ENCODE data around the gene CACNA1G.

CACNA1G gene

DNA sequence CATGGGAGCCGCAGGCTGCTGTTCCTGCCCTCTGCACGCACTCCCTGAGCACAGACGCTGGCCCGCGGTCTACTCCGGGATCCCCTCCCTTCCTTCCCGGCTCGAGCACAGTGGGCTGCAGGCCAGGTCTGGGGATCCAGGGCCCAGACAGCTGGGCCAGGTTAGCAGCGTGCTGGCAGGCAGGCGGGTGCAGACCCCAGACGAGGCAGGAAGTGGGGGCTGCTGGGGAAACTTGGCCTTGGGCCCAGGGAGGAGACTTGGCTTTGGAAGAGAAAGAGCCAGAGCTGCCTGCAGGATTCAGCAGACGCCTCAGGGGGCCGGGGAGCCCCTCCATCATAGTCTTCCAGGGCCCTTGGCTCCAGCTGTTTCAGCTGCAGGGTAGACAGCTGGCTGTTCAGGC, 44.0 kb downstream of the CACNA1G start:
- no peaks in the 10 kb centered on the region for H3K9me3 ChIP-seq (replicated peaks in 1 of 2; ENCODE audit: control insufficient read depth in 2 of 2, insufficient read depth in 1 of 2, low read depth in 1 of 2, low read length in 2 of 2)
- DNase-seq (ENCODE audit: low spot score): no peak
- H3K36me3 ChIP-seq (replicated peaks in 1 of 2; ENCODE audit: control insufficient read depth in 2 of 2, insufficient read depth in 2 of 2, low read length in 2 of 2): no peaks in the 10 kb centered on the region

DNA sequence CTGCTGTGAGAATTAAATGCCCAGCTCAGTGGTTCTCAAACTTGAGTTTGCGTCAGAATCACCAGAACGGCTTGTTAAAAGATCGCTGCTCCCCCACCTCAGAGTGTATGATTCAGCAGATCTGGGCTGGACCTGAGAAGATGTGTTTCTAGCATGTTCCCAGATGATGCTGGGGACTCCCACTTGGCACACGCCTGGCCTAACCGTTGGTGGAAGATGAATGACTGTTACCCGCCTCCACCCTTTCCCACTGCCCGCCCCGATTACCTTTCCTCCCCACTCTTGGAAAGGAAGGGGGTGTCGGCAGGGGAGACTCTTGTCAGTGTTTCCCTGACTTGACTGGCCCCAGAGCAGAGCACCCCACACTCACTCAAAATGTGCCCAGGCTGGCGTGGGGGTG, 44.9 kb downstream of the CACNA1G start:
- Histone ChIP-seq H3K14ac (ENCODE audit: low read length) (no peak overlapping the region), H3K4ac (ENCODE audit: low read length) (no peak overlapping the region), H3K9me3 (replicated peaks in 1 of 2; ENCODE audit: control insufficient read depth in 2 of 2, insufficient read depth in 1 of 2, low read depth in 1 of 2, low read length in 2 of 2) (no peaks in the 10 kb centered on the region), H3K4me3 (ENCODE audit: low read length in 2 of 2) (no peak overlapping the region), H3K27me3 (ENCODE audit: control insufficient read depth in 3 of 3, insufficient read depth in 3 of 3, low read depth in 1 of 3, low read length in 3 of 3) (no peaks in the 10 kb centered on the region), H2AK5ac (ENCODE audit: low read depth, low read length) (no peak overlapping the region), H3K4me2 (ENCODE audit: insufficient read depth, low read length, poor library complexity, severe bottlenecking) (no peak overlapping the region), H3K23ac (ENCODE audit: low read depth, low read length, poor library complexity) (no peak overlapping the region), H3K18ac (ENCODE audit: low read length) (no peak overlapping the region), H2BK5ac (ENCODE audit: low read length) (no peak overlapping the region), H2AFZ (ENCODE audit: low read length) (no peak overlapping the region), H3K79me1 (ENCODE audit: low read depth, low read length) (peaks cover 3% of the 10 kb centered on the region), H2BK120ac (ENCODE audit: low read depth, low read length) (no peak overlapping the region), H3K9ac (ENCODE audit: low read depth, low read length, poor library complexity) (no peak overlapping the region), H3K4me1 (ENCODE audit: control insufficient read depth in 2 of 2, insufficient read depth in 1 of 2, low read depth in 1 of 2, low read length in 2 of 2) (peaks cover 14 to 25% of the 10 kb centered on the region in 2 donors), H2BK15ac (ENCODE audit: low read length) (no peak overlapping the region), H3K36me3 (replicated peaks in 1 of 2; ENCODE audit: control insufficient read depth in 2 of 2, insufficient read depth in 2 of 2, low read length in 2 of 2) (no peaks in the 10 kb centered on the region), H2BK12ac (ENCODE audit: low read length) (no peak overlapping the region), H3K27ac (replicated peaks; ENCODE audit: low read length) (no peak overlapping the region), H4K91ac (ENCODE audit: low read depth, low read length, poor library complexity) (no peak overlapping the region), H4K8ac (ENCODE audit: low read depth, low read length) (no peak overlapping the region)
- WGBS, 2 donors (ENCODE audit: extremely low coverage in 2 of 2, insufficient read length in 2 of 2, insufficient replicate concordance in 1 of 2): no CpG with 5 or more reads among the region's 10 CpGs
- no peak for DNase-seq (ENCODE audit: low spot score)

More for the DNA sequence above, 44.0 kb downstream of the CACNA1G start:
- H4K91ac ChIP-seq (ENCODE audit: low read depth, low read length, poor library complexity): no peak overlapping the region
- no peak overlapping the region for H3K14ac ChIP-seq (ENCODE audit: low read length)
- H2BK5ac ChIP-seq (ENCODE audit: low read length): no peak overlapping the region
- peak overlapping the region; percentile 44 for H2BK120ac ChIP-seq (ENCODE audit: low read depth, low read length)
- H3K79me1 ChIP-seq (ENCODE audit: low read depth, low read length): peaks cover 3% of the 10 kb centered on the region
- H3K4me2 ChIP-seq (ENCODE audit: insufficient read depth, low read length, poor library complexity, severe bottlenecking): no peak overlapping the region
- peak overlapping the region; percentile 69 for H2AK5ac ChIP-seq (ENCODE audit: low read depth, low read length)
- H2AFZ ChIP-seq (ENCODE audit: low read length): peak overlapping the region; percentile 51
- H3K4ac ChIP-seq (ENCODE audit: low read length): no peak overlapping the region
- H3K4me1 ChIP-seq (ENCODE audit: control insufficient read depth in 2 of 2, insufficient read depth in 1 of 2, low read depth in 1 of 2, low read length in 2 of 2): peaks cover 16 to 21% of the 10 kb centered on the region in 2 donors
- no peak overlapping the region for H3K27ac ChIP-seq (replicated peaks; ENCODE audit: low read length)
- no peaks in the 10 kb centered on the region for H3K27me3 ChIP-seq (ENCODE audit: control insufficient read depth in 3 of 3, insufficient read depth in 3 of 3, low read depth in 1 of 3, low read length in 3 of 3)
- H3K18ac ChIP-seq (ENCODE audit: low read length): peak overlapping the region; percentile 72
- H2BK15ac ChIP-seq (ENCODE audit: low read length): no peak overlapping the region
- no CpG with 5 or more reads among the region's 13 CpGs for WGBS, 2 donors (ENCODE audit: extremely low coverage in 2 of 2, insufficient read length in 2 of 2, insufficient replicate concordance in 1 of 2)
- H3K4me3 ChIP-seq (ENCODE audit: low read length in 2 of 2): no peak overlapping the region
- H3K23ac ChIP-seq (ENCODE audit: low read depth, low read length, poor library complexity): peak overlapping the region; percentile 46
- peak overlapping the region; percentile 50 for H3K9ac ChIP-seq (ENCODE audit: low read depth, low read length, poor library complexity)
- peak overlapping the region; percentile 3 for H2BK12ac ChIP-seq (ENCODE audit: low read length)
- H4K8ac ChIP-seq (ENCODE audit: low read depth, low read length): no peak overlapping the region

DNA sequence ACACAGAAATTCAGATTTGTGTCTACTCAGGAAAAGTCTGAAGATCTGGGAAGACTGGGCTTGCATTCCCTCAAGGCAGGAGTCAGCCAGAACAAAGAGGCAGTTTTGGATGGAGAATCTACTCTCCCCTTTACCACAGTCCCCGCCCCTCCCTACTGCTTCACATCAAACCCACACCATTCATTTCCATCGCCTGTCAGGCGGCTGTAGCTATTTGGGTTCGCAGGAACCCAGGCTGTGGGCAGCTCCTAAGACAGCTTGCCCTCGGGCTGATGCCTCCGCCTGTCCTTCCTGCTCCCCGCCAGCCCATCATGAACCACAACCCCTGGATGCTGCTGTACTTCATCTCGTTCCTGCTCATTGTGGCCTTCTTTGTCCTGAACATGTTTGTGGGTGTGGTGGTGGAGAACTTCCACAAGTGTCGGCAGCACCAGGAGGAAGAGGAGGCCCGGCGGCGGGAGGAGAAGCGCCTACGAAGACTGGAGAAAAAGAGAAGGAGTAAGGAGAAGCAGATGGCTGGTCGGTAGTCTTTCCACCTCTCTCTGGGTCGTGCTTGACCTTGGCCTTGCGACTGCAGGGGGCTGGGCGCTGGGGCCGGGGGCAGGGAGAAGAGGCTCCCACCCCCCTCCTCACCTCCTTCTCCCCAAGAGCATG, 47.1 kb downstream of the CACNA1G start:
- H3K79me1 ChIP-seq (ENCODE audit: low read depth, low read length): no peaks in the 10 kb centered on the region
- H3K27me3 ChIP-seq (ENCODE audit: control insufficient read depth in 3 of 3, insufficient read depth in 3 of 3, low read depth in 1 of 3, low read length in 3 of 3): no peaks in the 10 kb centered on the region
- no CpG with 5 or more reads among the region's 19 CpGs for WGBS, 2 donors (ENCODE audit: extremely low coverage in 2 of 2, insufficient read length in 2 of 2, insufficient replicate concordance in 1 of 2)
- no peak overlapping the region for H3K4me2 ChIP-seq (ENCODE audit: insufficient read depth, low read length, poor library complexity, severe bottlenecking)
- no peak overlapping the region for H3K9ac ChIP-seq (ENCODE audit: low read depth, low read length, poor library complexity)
- no peak overlapping the region for H3K4me3 ChIP-seq (ENCODE audit: low read length in 2 of 2)
- H4K8ac ChIP-seq (ENCODE audit: low read depth, low read length): no peak overlapping the region
- H3K23ac ChIP-seq (ENCODE audit: low read depth, low read length, poor library complexity): no peak overlapping the region
- no peak overlapping the region for H2BK5ac ChIP-seq (ENCODE audit: low read length)
- no peak overlapping the region for H2AFZ ChIP-seq (ENCODE audit: low read length)
- peak overlapping the region; percentile 77 for H2BK12ac ChIP-seq (ENCODE audit: low read length)
- peaks cover 9 to 19% of the 10 kb centered on the region in 2 donors for H3K4me1 ChIP-seq (ENCODE audit: control insufficient read depth in 2 of 2, insufficient read depth in 1 of 2, low read depth in 1 of 2, low read length in 2 of 2)
- H2BK120ac ChIP-seq (ENCODE audit: low read depth, low read length): no peak overlapping the region
- H3K4ac ChIP-seq (ENCODE audit: low read length): no peak overlapping the region
- no peak overlapping the region for H4K91ac ChIP-seq (ENCODE audit: low read depth, low read length, poor library complexity)
- no peak overlapping the region for H3K27ac ChIP-seq (replicated peaks; ENCODE audit: low read length)
- H2BK15ac ChIP-seq (ENCODE audit: low read length): no peak overlapping the region
- H3K9me3 ChIP-seq (replicated peaks in 1 of 2; ENCODE audit: control insufficient read depth in 2 of 2, insufficient read depth in 1 of 2, low read depth in 1 of 2, low read length in 2 of 2): no peaks in the 10 kb centered on the region
- H2AK5ac ChIP-seq (ENCODE audit: low read depth, low read length): no peak overlapping the region
- no peak overlapping the region for H3K14ac ChIP-seq (ENCODE audit: low read length)
- no peaks in the 10 kb centered on the region for H3K36me3 ChIP-seq (replicated peaks in 1 of 2; ENCODE audit: control insufficient read depth in 2 of 2, insufficient read depth in 2 of 2, low read length in 2 of 2)
- H3K18ac ChIP-seq (ENCODE audit: low read length): peak overlapping the region; percentile 29
- no peak for DNase-seq (ENCODE audit: low spot score)

DNA sequence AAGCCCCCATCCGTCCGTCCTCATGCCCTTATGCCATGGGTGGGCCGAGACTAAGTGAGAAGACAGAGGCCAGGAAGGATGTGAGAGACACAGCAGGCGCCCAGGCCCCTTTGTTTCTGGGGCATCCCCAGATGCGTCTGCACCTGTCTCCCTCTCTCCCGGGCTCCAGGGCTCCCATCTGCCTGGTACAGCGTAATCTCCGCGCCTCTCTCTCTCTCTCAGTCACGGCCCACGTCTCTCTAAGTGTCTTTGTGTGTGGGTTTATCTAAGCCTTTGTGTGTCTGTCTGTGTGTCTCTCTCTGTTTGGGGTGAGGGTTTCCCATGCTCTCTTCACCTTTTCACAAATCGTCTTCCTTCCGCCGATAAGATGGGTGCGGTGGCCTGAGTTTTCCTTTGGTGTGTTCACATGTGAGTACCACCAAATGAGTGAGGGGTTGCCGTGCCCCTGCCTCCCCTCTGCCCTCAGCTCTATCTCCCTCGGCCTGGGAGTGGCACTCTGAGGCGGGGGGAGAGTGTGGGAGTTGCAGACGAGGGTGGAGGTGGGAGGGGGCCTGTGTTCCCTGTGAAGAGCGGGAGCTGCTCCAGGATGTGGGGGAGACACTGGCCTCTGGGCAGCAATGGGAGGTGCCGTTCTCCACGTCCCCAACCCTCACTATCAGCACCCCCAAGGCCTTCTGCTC, 48.3 kb downstream of the CACNA1G start:
- H3K18ac ChIP-seq (ENCODE audit: low read length): peak overlapping the region; percentile 89
- H3K36me3 ChIP-seq (replicated peaks in 1 of 2; ENCODE audit: control insufficient read depth in 2 of 2, insufficient read depth in 2 of 2, low read length in 2 of 2): no peaks in the 10 kb centered on the region
- no peaks in the 10 kb centered on the region for H3K27me3 ChIP-seq (ENCODE audit: control insufficient read depth in 3 of 3, insufficient read depth in 3 of 3, low read depth in 1 of 3, low read length in 3 of 3)
- no peak overlapping the region for H3K4me3 ChIP-seq (ENCODE audit: low read length in 2 of 2)
- H2BK15ac ChIP-seq (ENCODE audit: low read length): peak overlapping the region; percentile 61
- no peak overlapping the region for H3K4me2 ChIP-seq (ENCODE audit: insufficient read depth, low read length, poor library complexity, severe bottlenecking)
- H2BK12ac ChIP-seq (ENCODE audit: low read length): no peak overlapping the region
- H3K9me3 ChIP-seq (replicated peaks in 1 of 2; ENCODE audit: control insufficient read depth in 2 of 2, insufficient read depth in 1 of 2, low read depth in 1 of 2, low read length in 2 of 2): no peaks in the 10 kb centered on the region
- H4K91ac ChIP-seq (ENCODE audit: low read depth, low read length, poor library complexity): no peak overlapping the region
- H2AK5ac ChIP-seq (ENCODE audit: low read depth, low read length): peak overlapping the region; percentile 95
- H4K8ac ChIP-seq (ENCODE audit: low read depth, low read length): no peak overlapping the region
- no peak overlapping the region for H2BK120ac ChIP-seq (ENCODE audit: low read depth, low read length)
- peaks cover 8 to 14% of the 10 kb centered on the region in 2 donors for H3K4me1 ChIP-seq (ENCODE audit: control insufficient read depth in 2 of 2, insufficient read depth in 1 of 2, low read depth in 1 of 2, low read length in 2 of 2)
- H3K23ac ChIP-seq (ENCODE audit: low read depth, low read length, poor library complexity): peak overlapping the region; percentile 71
- H2BK5ac ChIP-seq (ENCODE audit: low read length): peak overlapping the region; percentile 73
- no peaks in the 10 kb centered on the region for H3K79me1 ChIP-seq (ENCODE audit: low read depth, low read length)
- no peak overlapping the region for H3K27ac ChIP-seq (replicated peaks; ENCODE audit: low read length)
- peak overlapping the region; percentile 35 for H3K9ac ChIP-seq (ENCODE audit: low read depth, low read length, poor library complexity)
- H2AFZ ChIP-seq (ENCODE audit: low read length): no peak overlapping the region
- no peak overlapping the region for H3K14ac ChIP-seq (ENCODE audit: low read length)
- peak overlapping the region; percentile 45 for H3K4ac ChIP-seq (ENCODE audit: low read length)
- no CpG with 5 or more reads among the region's 22 CpGs for WGBS, 2 donors (ENCODE audit: extremely low coverage in 2 of 2, insufficient read length in 2 of 2, insufficient replicate concordance in 1 of 2)
- DNase-seq (ENCODE audit: low spot score): no peak

Measured in neuronal stem cell (in vitro differentiated cells).